ENCODE data around the gene CDH6. TPM values are rescaled to one million over a fixed set of nuclear protein-coding genes. Genes with fewer than 3 reads are reported as not detected.

CDH6 gene
- total RNA-seq, 1 experiment from 2014 or later = not detected

DNA sequence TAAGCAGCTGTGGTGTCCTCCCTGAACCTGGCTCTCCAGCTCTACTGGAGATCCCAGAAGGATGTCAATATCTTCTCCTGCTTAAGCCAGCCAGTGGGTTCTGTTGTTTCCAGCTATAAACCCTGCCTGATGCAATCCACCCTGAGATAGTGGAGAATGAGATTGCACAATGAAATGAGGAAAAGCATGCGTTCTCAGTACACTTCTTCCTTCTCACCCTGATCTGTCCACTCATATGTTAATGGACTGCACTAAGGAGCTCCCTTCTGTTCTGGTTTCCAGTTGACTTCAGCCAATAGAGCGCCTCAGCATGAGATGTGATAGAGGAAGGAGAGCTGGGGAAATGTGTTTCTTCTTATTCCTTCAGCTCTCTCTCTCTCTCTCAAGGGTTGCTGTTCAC lies 40.0 kb upstream of the CDH6 start:
- Histone ChIP-seq H3K36me3 (ENCODE audit: low read depth) (no peaks in the 10 kb centered on the region), H3K27me3 (ENCODE audit: insufficient read depth, low read depth) (no peaks in the 10 kb centered on the region), H3K9me2 (ENCODE audit: insufficient read depth) (no peaks in the 10 kb centered on the region), H3K4me3 (no peak overlapping the region), H3K4me1 (replicated peaks; ENCODE audit: insufficient read depth) (peaks cover 6% of the 10 kb centered on the region), H2AFZ (peak overlapping the region; percentile 40; the same call in 1 of the 2 replicates), H3K4me2 (no peak overlapping the region), H3K27ac (no peak overlapping the region), H3F3A (ENCODE audit: insufficient read depth, low read depth) (no peaks in the 10 kb centered on the region), H3K79me2 (ENCODE audit: low read depth) (no peaks in the 10 kb centered on the region), H3K9me3 (ENCODE audit: insufficient read depth, low read depth) (no peaks in the 10 kb centered on the region), H4K20me1 (ENCODE audit: insufficient read depth) (no peaks in the 10 kb centered on the region)
- BruUV-seq (replicated peaks) = no TSS peak
- TF ChIP-seq CTCF (conservative IDR thresholded peaks at IDR 0.05) (no peak), EZH2 (IDR thresholded peaks at IDR 0.05; ENCODE audit: low read depth) (no peak)
- ChIA-PET POLR2A (ENCODE audit: unreplicated experiment) (no interaction called here), CTCF (no interaction called here)
- intact Hi-C loops (cut with micrococcal nuclease; ENCODE audit: unreplicated experiment) = no loop called here
- no peak for DNase-seq

DNA sequence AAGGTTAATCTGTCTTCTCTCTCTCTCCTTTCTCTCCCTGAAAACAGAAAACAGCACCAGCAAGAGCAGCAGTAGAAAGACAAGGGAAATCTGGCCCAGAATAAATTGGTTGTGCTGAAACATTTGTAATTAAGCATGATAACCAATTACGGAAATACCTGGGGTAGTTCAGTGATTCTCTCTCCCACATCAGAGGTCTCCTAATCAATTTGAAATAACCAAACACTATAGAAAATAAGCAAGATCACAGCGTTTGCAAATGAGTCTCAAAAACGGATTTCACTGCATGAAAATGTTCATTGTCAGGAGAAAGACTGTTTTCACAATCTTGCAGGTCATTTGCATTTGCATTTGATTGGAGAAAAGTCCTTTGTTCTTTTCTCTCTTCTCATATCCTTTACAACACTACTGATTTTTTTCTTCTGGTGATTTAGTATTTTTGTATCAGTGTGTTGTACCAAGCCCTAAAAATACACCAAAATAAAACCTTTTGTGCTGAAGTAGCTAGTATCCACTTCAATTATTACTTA lies 36.8 kb upstream of the CDH6 start:
- H3F3A ChIP-seq (ENCODE audit: insufficient read depth, low read depth) = no peaks in the 10 kb centered on the region
- no peaks in the 10 kb centered on the region for H3K36me3 ChIP-seq (ENCODE audit: low read depth)
- no TSS peak for BruUV-seq (replicated peaks)
- H3K9me2 ChIP-seq (ENCODE audit: insufficient read depth) = no peaks in the 10 kb centered on the region
- H3K9me3 ChIP-seq (ENCODE audit: insufficient read depth, low read depth) = no peaks in the 10 kb centered on the region
- no peaks in the 10 kb centered on the region for H4K20me1 ChIP-seq (ENCODE audit: insufficient read depth)
- no peaks in the 10 kb centered on the region for H3K27me3 ChIP-seq (ENCODE audit: insufficient read depth, low read depth)
- H3K79me2 ChIP-seq (ENCODE audit: low read depth) = no peaks in the 10 kb centered on the region
- no peaks in the 10 kb centered on the region for H3K4me1 ChIP-seq (replicated peaks; ENCODE audit: insufficient read depth)
- TF ChIP-seq CTCF (conservative IDR thresholded peaks at IDR 0.05) (no peak), EZH2 (IDR thresholded peaks at IDR 0.05; ENCODE audit: low read depth) (no peak)
- no peak for DNase-seq
- ChIA-PET CTCF (no interaction called here), POLR2A (ENCODE audit: unreplicated experiment) (no interaction called here)
- no peak overlapping the region for H3K27ac ChIP-seq
- H2AFZ ChIP-seq = no peak overlapping the region
- H3K4me2 ChIP-seq = no peak overlapping the region
- H3K4me3 ChIP-seq = no peak overlapping the region
- intact Hi-C loops (cut with micrococcal nuclease; ENCODE audit: unreplicated experiment) = no loop called here

DNA sequence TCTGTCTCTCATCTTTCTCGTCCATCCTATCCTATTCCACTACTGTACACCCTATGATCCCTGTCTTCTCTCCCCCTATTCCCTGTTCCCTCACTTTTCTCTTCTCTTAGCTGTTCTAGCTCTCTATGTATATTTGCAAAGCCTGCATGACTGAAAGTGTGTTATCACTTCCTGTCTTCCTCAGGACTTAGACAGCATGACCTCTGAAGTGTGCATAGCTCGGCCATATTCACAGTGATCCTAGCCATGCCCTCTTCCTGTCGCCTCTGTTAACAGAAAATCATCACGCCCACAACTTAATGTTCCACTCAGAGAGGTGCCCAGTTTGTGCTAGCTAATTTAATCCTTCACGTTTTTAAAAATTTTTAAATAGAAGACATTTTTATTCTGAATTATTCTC lies 35.8 kb upstream of the CDH6 start:
- BruUV-seq (replicated peaks) = no TSS peak
- ChIA-PET POLR2A (ENCODE audit: unreplicated experiment) (no interaction called here), CTCF (no interaction called here)
- H4K20me1 ChIP-seq (ENCODE audit: insufficient read depth) = no peaks in the 10 kb centered on the region
- H3F3A ChIP-seq (ENCODE audit: insufficient read depth, low read depth) = no peaks in the 10 kb centered on the region
- no peaks in the 10 kb centered on the region for H3K36me3 ChIP-seq (ENCODE audit: low read depth)
- H3K4me3 ChIP-seq = no peak overlapping the region
- no peaks in the 10 kb centered on the region for H3K4me1 ChIP-seq (replicated peaks; ENCODE audit: insufficient read depth)
- H3K9me2 ChIP-seq (ENCODE audit: insufficient read depth) = no peaks in the 10 kb centered on the region
- H3K79me2 ChIP-seq (ENCODE audit: low read depth) = no peaks in the 10 kb centered on the region
- H3K27me3 ChIP-seq (ENCODE audit: insufficient read depth, low read depth) = no peaks in the 10 kb centered on the region
- H2AFZ ChIP-seq = no peak overlapping the region
- no peaks in the 10 kb centered on the region for H3K9me3 ChIP-seq (ENCODE audit: insufficient read depth, low read depth)
- no peak for DNase-seq
- H3K27ac ChIP-seq = no peak overlapping the region
- intact Hi-C loops (cut with micrococcal nuclease; ENCODE audit: unreplicated experiment) = no loop called here
- TF ChIP-seq CTCF (conservative IDR thresholded peaks at IDR 0.05) = no peak
- TF ChIP-seq EZH2 (IDR thresholded peaks at IDR 0.05; ENCODE audit: low read depth) = no peak
- H3K4me2 ChIP-seq = no peak overlapping the region
